NT2/D1 (cell line): ENCODE data around the gene SAMD9L.

Experiments used
- YY1 ChIP-seq: IDR thresholded peaks from 2 replicates; pipeline ENCODE4 v1.6.1; 2011; ENCODE audit not compliant: insufficient read length, insufficient read depth
- ZNF274 ChIP-seq: IDR thresholded peaks from 2 replicates; pipeline ENCODE4 v1.6.1; 2011; ENCODE audit warnings: mild to moderate bottlenecking, low read depth, low read length

DNA sequence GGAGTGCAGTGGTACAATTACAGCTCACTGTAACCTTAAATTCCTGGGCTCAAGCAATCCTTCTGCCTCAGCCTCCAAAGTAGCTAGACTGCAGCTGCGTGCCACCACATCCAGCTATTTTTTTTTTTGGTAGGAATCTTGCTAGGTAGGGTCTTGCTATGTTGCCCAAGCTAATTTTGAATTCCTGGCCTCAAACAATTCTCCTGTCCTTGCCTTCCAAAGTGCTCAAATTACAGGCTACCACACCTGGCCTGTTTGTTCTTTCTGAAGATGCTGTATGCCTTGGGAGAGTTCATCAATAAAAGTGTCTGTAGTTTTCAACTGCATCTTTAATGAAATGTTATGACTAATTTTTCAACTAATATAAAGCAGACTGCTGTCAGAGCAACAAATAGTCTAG, 30.9 kb downstream of the SAMD9L start:
- TF ChIP-seq YY1 = no peak
- no peak for TF ChIP-seq ZNF274
